ENCODE measurements around the gene CPA3.

CPA3 gene

GRCh38 chr3:148940983-148941382 is 75.9 kb downstream of the CPA3 start:
- ChIA-PET POLR2A (no interaction called here), CTCF (interaction anchor here (0.9 to 6.5 kb wide), 5 partner anchors 10 to 79 kb away, joined by 3 to 78 read pairs (median 3); no protein-coding TSS in a partner anchor)
- no peak for DNase-seq (ENCODE audit: extremely low spot score)
- TF ChIP-seq, protein P1, sequence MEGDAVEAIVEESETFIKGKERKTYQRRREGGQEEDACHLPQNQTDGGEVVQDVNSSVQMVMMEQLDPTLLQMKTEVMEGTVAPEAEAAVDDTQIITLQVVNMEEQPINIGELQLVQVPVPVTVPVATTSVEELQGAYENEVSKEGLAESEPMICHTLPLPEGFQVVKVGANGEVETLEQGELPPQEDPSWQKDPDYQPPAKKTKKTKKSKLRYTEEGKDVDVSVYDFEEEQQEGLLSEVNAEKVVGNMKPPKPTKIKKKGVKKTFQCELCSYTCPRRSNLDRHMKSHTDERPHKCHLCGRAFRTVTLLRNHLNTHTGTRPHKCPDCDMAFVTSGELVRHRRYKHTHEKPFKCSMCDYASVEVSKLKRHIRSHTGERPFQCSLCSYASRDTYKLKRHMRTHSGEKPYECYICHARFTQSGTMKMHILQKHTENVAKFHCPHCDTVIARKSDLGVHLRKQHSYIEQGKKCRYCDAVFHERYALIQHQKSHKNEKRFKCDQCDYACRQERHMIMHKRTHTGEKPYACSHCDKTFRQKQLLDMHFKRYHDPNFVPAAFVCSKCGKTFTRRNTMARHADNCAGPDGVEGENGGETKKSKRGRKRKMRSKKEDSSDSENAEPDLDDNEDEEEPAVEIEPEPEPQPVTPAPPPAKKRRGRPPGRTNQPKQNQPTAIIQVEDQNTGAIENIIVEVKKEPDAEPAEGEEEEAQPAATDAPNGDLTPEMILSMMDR (IDR thresholded peaks at IDR 0.05; ENCODE audit: control extremely low read depth, extremely low read depth, low read depth, missing control alignments) = no peak

- TF ChIP-seq, protein P1 (IDR thresholded peaks at IDR 0.05; ENCODE audit: control extremely low read depth, extremely low read depth, low read depth, missing control alignments) = peak; percentile 72
- POLR2A ChIA-PET = no interaction called here
- DNase-seq (ENCODE audit: extremely low spot score) = peak; percentile 73
- CTCF ChIA-PET = interaction anchor here (0.6 to 6.5 kb wide), 15 partner anchors 10 to 357 kb away, joined by 3 to 78 read pairs (median 3); partner anchors contain the start of gene CPA3
Measured at GRCh38 chr3:148943506-148944205, 78.6 kb downstream of the CPA3 start.

- POLR2A ChIA-PET = no interaction called here
- DNase-seq (ENCODE audit: extremely low spot score) = no peak
- CTCF ChIA-PET = interaction anchor here (1.0 to 6.5 kb wide), 9 partner anchors 9 to 218 kb away, joined by 3 to 78 read pairs (median 4); no protein-coding TSS in a partner anchor
- TF ChIP-seq, protein P1 (IDR thresholded peaks at IDR 0.05; ENCODE audit: control extremely low read depth, extremely low read depth, low read depth, missing control alignments) = no peak
Measured at GRCh38 chr3:148945116-148945515, 80.0 kb downstream of the CPA3 start.
